Right renal pelvis (tissue), 4 donors: ENCODE data around the gene CLIC1. TPM values are rescaled to one million over a fixed set of nuclear protein-coding genes. Genes with fewer than 3 reads are reported as not detected.

ENCODE experiments used
- DNase-seq, 4 donors: peaks; one replicate each; pipeline ENCODE4 v3.0.0-alpha.2; 2013; ENCODE audit warnings: low read depth in 4 of 4, low spot score in 3 of 4, missing footprints in 1 of 4
- polyA plus RNA-seq, 4 donors: library from polyadenylated mRNA; unstranded; fragments of 120-200 nt; gene quantifications; one replicate each; pipeline ENCODE4 v1.2.1, GENCODE V29; 2013; ENCODE audit not compliant: insufficient read length in 4 of 4

The CLIC1 gene
- polyA plus RNA-seq, 4 donors = 290 to 327 (median 297) TPM

- no peak for DNase-seq
Measured at GRCh38 chr6:31707701-31708100, 28.6 kb downstream of the CLIC1 start.

- DNase-seq = no peak
Measured at GRCh38 chr6:31706599-31706998, 29.7 kb downstream of the CLIC1 start, which contains the start of gene LY6G6F. Gene LY6G6F, plus strand, starts transcription at chr6:31706866. Its CDS starts 41 bp downstream, at chr6:31706907.

GRCh38 chr6:31705931-31706330 lies 30.4 kb downstream of the CLIC1 start:
- no peak for DNase-seq

- peak; percentile 97 to 99 (median 99) for DNase-seq
Measured at GRCh38 chr6:31702819-31703716, 33.3 kb downstream of the CLIC1 start, which contains the start of gene ABHD16A. Gene ABHD16A, minus strand, starts transcription at chr6:31703324. Its CDS starts 43 bp downstream, at chr6:31703281.

- DNase-seq = no peak
Measured at GRCh38 chr6:31702405-31702818, 33.9 kb downstream of the CLIC1 start.

- no peak for DNase-seq
Measured at GRCh38 chr6:31701666-31702404, 34.5 kb downstream of the CLIC1 start.

GRCh38 chr6:31700740-31701401 lies 35.5 kb downstream of the CLIC1 start:
- DNase-seq = no peak

- DNase-seq = no peak
Measured at GRCh38 chr6:31697555-31697954, 38.8 kb downstream of the CLIC1 start.

- DNase-seq = no peak
Measured at GRCh38 chr6:31693535-31693934, 42.8 kb downstream of the CLIC1 start.

GRCh38 chr6:31692886-31693285 lies 43.4 kb downstream of the CLIC1 start:
- DNase-seq = no peak

GRCh38 chr6:31692353-31692752 lies 44.0 kb downstream of the CLIC1 start:
- DNase-seq = no peak

GRCh38 chr6:31691564-31692108 lies 44.7 kb downstream of the CLIC1 start:
- no peak for DNase-seq

- DNase-seq = no peak
Measured at GRCh38 chr6:31691078-31691463, 45.3 kb downstream of the CLIC1 start.

- DNase-seq = no peak
Measured at GRCh38 chr6:31690231-31691077, 45.9 kb downstream of the CLIC1 start.

GRCh38 chr6:31689249-31690110 lies 46.9 kb downstream of the CLIC1 start:
- no peak for DNase-seq

GRCh38 chr6:31687860-31688693 lies 48.3 kb downstream of the CLIC1 start:
- DNase-seq = no peak

GRCh38 chr6:31687321-31687720 lies 49.0 kb downstream of the CLIC1 start:
- DNase-seq = no peak

GRCh38 chr6:31686483-31686882 lies 49.8 kb downstream of the CLIC1 start:
- no peak for DNase-seq
